HL-60 (cell line): Measurements from ENCODE around the gene HIPK4.

ENCODE experiments used
- DNase-seq, 2 experiments: peaks; one replicate each; pipeline ENCODE4 v3.0.0-alpha.2; 2010 to 2020; ENCODE audit warnings: low read depth in 1 of 2, low spot score in 1 of 2
- H3K27ac ChIP-seq: fragments of 250-450 bp; sonication (Bioruptor Pico); replicated peaks from 2 replicates; pipeline ENCODE4 v1.5.1; 2020; ENCODE audit warnings: mild to moderate bottlenecking, moderate library complexity
- H3K27me3 ChIP-seq: fragments of 250-450 bp; sonication (Bioruptor Pico); 2 replicates; pipeline ENCODE4 v1.5.1; 2021; ENCODE audit warnings: mild to moderate bottlenecking, moderate library complexity; ENCODE audit not compliant: insufficient read depth, poor library complexity, severe bottlenecking
- H3K4me3 ChIP-seq: replicated peaks from 2 replicates; pipeline ENCODE4 v1.5.1; 2011; ENCODE audit warnings: mild to moderate bottlenecking, control low read depth, low read length; ENCODE audit not compliant: insufficient read depth
- GABPA ChIP-seq: IDR thresholded peaks from 2 replicates; pipeline ENCODE4 v1.6.1; 2012; ENCODE audit warnings: low read depth
- POLR2AphosphoS5 ChIP-seq: IDR thresholded peaks from 2 replicates; pipeline ENCODE4 v1.6.1; 2012; ENCODE audit warnings: low read depth
- SPI1 ChIP-seq: IDR thresholded peaks from 2 replicates; pipeline ENCODE4 v1.6.1; 2012; ENCODE audit warnings: low read depth, mild to moderate bottlenecking, borderline replicate concordance
- TF ChIP-seq, protein P1 (sequence below): IDR thresholded peaks from one replicate; pipeline ENCODE4 v1.5.1; 2011; ENCODE audit warnings: low read length, control low read depth, inconsistent platforms; ENCODE audit not compliant: insufficient read depth
- TF ChIP-seq, protein P2 (sequence below): IDR thresholded peaks from 2 replicates; pipeline ENCODE4 v1.6.1; 2012; ENCODE audit warnings: low read depth; ENCODE audit not compliant: insufficient replicate concordance

The HIPK4 gene

DNA sequence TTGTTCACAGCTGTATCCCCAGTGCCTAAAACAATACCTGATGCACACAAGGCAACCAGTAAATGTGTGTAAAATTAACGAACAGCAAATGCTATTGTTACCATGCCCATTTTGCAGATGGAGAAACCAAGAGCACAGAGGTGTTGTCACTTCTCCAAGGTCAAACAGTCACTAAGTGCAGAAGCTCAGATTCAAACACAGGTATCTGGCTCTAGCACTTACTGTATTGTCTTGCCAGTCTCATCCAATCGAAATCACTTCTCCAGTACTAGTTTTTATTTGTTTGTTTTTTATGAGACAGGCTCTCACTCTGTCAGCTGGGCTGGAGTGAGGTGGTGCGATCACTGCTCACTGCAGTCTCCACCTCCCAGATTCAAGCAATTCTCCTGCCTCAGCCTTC lies 27.8 kb downstream of the HIPK4 start:
- Histone ChIP-seq H3K27ac (no peak overlapping the region), H3K27me3 (no peaks in the 10 kb centered on the region), H3K4me3 (no peak overlapping the region)
- TF ChIP-seq SPI1 = no peak
- TF ChIP-seq, protein P1, sequence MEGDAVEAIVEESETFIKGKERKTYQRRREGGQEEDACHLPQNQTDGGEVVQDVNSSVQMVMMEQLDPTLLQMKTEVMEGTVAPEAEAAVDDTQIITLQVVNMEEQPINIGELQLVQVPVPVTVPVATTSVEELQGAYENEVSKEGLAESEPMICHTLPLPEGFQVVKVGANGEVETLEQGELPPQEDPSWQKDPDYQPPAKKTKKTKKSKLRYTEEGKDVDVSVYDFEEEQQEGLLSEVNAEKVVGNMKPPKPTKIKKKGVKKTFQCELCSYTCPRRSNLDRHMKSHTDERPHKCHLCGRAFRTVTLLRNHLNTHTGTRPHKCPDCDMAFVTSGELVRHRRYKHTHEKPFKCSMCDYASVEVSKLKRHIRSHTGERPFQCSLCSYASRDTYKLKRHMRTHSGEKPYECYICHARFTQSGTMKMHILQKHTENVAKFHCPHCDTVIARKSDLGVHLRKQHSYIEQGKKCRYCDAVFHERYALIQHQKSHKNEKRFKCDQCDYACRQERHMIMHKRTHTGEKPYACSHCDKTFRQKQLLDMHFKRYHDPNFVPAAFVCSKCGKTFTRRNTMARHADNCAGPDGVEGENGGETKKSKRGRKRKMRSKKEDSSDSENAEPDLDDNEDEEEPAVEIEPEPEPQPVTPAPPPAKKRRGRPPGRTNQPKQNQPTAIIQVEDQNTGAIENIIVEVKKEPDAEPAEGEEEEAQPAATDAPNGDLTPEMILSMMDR = no peak
- TF ChIP-seq GABPA = no peak
- no peak for TF ChIP-seq POLR2AphosphoS5
- TF ChIP-seq, protein P2, sequence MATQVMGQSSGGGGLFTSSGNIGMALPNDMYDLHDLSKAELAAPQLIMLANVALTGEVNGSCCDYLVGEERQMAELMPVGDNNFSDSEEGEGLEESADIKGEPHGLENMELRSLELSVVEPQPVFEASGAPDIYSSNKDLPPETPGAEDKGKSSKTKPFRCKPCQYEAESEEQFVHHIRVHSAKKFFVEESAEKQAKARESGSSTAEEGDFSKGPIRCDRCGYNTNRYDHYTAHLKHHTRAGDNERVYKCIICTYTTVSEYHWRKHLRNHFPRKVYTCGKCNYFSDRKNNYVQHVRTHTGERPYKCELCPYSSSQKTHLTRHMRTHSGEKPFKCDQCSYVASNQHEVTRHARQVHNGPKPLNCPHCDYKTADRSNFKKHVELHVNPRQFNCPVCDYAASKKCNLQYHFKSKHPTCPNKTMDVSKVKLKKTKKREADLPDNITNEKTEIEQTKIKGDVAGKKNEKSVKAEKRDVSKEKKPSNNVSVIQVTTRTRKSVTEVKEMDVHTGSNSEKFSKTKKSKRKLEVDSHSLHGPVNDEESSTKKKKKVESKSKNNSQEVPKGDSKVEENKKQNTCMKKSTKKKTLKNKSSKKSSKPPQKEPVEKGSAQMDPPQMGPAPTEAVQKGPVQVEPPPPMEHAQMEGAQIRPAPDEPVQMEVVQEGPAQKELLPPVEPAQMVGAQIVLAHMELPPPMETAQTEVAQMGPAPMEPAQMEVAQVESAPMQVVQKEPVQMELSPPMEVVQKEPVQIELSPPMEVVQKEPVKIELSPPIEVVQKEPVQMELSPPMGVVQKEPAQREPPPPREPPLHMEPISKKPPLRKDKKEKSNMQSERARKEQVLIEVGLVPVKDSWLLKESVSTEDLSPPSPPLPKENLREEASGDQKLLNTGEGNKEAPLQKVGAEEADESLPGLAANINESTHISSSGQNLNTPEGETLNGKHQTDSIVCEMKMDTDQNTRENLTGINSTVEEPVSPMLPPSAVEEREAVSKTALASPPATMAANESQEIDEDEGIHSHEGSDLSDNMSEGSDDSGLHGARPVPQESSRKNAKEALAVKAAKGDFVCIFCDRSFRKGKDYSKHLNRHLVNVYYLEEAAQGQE = no peak
- no peak for DNase-seq

DNA sequence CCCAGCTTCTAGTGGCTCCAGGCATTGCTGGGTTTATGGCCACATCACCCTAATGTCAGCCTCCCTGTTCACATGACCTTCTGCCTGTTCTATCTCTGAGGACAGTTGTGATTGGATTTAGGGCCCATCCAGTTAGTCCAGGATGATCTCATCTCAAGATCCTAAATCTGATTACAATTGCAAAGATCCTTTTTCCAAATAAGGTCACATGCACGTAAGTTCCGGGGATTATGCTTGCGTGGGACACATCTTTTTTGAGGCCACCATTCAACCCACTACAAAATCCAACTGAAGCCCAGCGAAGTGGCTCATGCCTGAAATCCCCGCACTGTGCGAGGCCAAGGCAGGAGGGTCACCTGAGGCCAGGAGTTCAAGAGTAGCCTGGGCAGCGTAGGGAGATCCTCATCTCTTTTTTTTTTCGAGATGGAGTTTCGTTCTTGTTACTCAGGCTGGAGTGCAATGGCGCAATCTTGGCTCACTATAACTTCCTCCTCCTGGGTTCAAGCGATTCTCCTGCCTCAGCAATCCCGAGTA lies 29.2 kb downstream of the HIPK4 start:
- no peak for TF ChIP-seq POLR2AphosphoS5
- TF ChIP-seq SPI1 = no peak
- TF ChIP-seq, protein P2 = no peak
- peak in 1 of 2 experiments; percentile 64 for DNase-seq
- H3K4me3 ChIP-seq = no peak overlapping the region
- H3K27me3 ChIP-seq = no peaks in the 10 kb centered on the region
- H3K27ac ChIP-seq = no peak overlapping the region

DNA sequence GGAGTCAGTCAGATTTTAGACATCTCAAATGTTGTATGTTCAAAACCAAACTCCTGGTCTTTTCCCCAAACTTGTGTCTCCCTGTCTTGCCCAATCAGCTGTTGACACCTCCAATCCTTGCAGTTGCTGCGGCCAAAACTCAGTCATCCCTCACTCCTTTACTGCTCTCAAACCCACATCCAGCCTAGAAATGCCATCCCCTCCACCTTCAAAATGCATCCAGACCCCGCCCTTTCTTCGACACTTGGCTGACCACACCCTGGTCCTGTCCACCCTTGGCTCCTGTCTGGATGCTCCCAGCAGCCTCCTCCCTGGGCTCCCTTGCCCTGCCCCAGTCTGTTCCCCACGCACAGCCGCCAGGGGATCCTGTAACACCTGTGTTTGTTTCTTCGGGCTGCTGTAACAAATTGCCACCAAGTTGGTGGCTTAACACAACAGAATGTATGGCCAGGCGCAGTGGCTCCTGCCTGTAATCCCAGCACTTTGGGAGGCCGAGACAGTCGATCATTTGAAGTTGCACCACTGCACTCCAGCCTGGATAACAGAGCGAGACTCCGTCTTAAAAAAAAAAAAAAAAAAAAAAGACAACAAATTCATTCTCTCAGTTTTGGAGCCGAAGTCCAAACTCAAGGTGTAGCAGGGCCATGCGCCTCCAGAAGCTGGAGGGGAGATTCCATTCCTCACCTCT lies 29.8 kb downstream of the HIPK4 start:
- H3K4me3 ChIP-seq = no peak overlapping the region
- no peak overlapping the region for H3K27ac ChIP-seq

More for the DNA sequence above, 29.8 kb downstream of the HIPK4 start:
- no peak for TF ChIP-seq POLR2AphosphoS5
- TF ChIP-seq, protein P2 = no peak
- no peak for TF ChIP-seq SPI1
- TF ChIP-seq, protein P1 = no peak
- no peak for TF ChIP-seq GABPA
- DNase-seq = no peak
- no peaks in the 10 kb centered on the region for H3K27me3 ChIP-seq
